Iris pigment epithelial cell (primary cell): ENCODE data around the gene SOAT1.

ENCODE experiments used
- DNase-seq: peaks from one replicate; pipeline ENCODE4 v3.0.0-alpha.2; 2011; ENCODE audit warnings: low read depth

The SOAT1 gene

GRCh38 chr1:179305450-179305849 is 11.9 kb downstream of the SOAT1 start:
- peak; percentile 30 for DNase-seq

- DNase-seq = peak; percentile 93
These were observed 16.7 kb downstream of the SOAT1 start for GRCh38 chr1:179310291-179310690.

- DNase-seq = peak; percentile 90
These were observed 17.1 kb downstream of the SOAT1 start for GRCh38 chr1:179310721-179311120.

GRCh38 chr1:179311149-179311700 is 17.6 kb downstream of the SOAT1 start:
- DNase-seq = no peak

- no peak for DNase-seq
These were observed 19.4 kb downstream of the SOAT1 start for GRCh38 chr1:179313004-179313403.

- DNase-seq = no peak
These were observed 21.3 kb downstream of the SOAT1 start for GRCh38 chr1:179314928-179315327.

GRCh38 chr1:179318491-179318890 is 24.9 kb downstream of the SOAT1 start:
- DNase-seq = no peak

- DNase-seq = no peak
These were observed 28.1 kb downstream of the SOAT1 start for GRCh38 chr1:179321533-179322216.

GRCh38 chr1:179322557-179322956 is 29.0 kb downstream of the SOAT1 start:
- no peak for DNase-seq

- DNase-seq = no peak
These were observed 29.8 kb downstream of the SOAT1 start for GRCh38 chr1:179323436-179323835.

GRCh38 chr1:179325836-179326235 is 32.2 kb downstream of the SOAT1 start:
- DNase-seq = no peak

GRCh38 chr1:179326746-179327145 is 33.1 kb downstream of the SOAT1 start:
- DNase-seq = no peak

GRCh38 chr1:179327196-179327595 is 33.6 kb downstream of the SOAT1 start:
- DNase-seq = no peak

GRCh38 chr1:179327679-179328078 is 34.1 kb downstream of the SOAT1 start:
- peak; percentile 62 for DNase-seq

GRCh38 chr1:179329862-179330261 is 36.3 kb downstream of the SOAT1 start:
- no peak for DNase-seq

GRCh38 chr1:179334440-179334839 is 40.8 kb downstream of the SOAT1 start:
- DNase-seq = no peak

- no peak for DNase-seq
These were observed 43.7 kb downstream of the SOAT1 start for GRCh38 chr1:179337288-179337687.

GRCh38 chr1:179337942-179338560 is 44.5 kb downstream of the SOAT1 start:
- no peak for DNase-seq

GRCh38 chr1:179340918-179341317 is 47.3 kb downstream of the SOAT1 start:
- DNase-seq = no peak

- no peak for DNase-seq
These were observed 48.4 kb downstream of the SOAT1 start for GRCh38 chr1:179341943-179342547.

GRCh38 chr1:179342740-179343404 is 49.3 kb downstream of the SOAT1 start:
- no peak for DNase-seq

GRCh38 chr1:179351281-179351680 is 57.7 kb downstream of the SOAT1 start:
- peak; percentile 24 for DNase-seq

GRCh38 chr1:179352236-179352635 is 58.6 kb downstream of the SOAT1 start:
- no peak for DNase-seq
